HEK293T (cell line): Measurements from ENCODE around the gene SUSD6.

ENCODE experiments used
- CTCF ChIA-PET: fragments of 350-600 bp; formaldehyde crosslinking; extraction: SDS; loops from one replicate; lab custom pipeline; 2021; ENCODE audit warnings: antibody characterized with exemption, inconsistent platforms; lab: Yijun Ruan, JAX
- POLR2A ChIA-PET: fragments of 350-600 bp; formaldehyde crosslinking; extraction: SDS; loops from one replicate; lab custom pipeline; 2020; ENCODE audit warnings: antibody characterized with exemption, inconsistent platforms; lab: Yijun Ruan, JAX
- DNase-seq: peaks from one replicate; pipeline ENCODE4 v3.0.0; 2012; ENCODE audit warnings: mixed read lengths; ENCODE audit errors: extremely low spot score
- ARNT ChIP-seq: fragments of 450-650 bp; IDR thresholded peaks from 2 replicates; pipeline ENCODE4 v1.6.1; 2017; ENCODE audit warnings: mild to moderate bottlenecking
- BHLHE40 ChIP-seq: fragments of 450-650 bp; IDR thresholded peaks from 2 replicates; pipeline ENCODE4 v1.6.1; 2016; ENCODE audit warnings: mild to moderate bottlenecking, moderate library complexity, borderline replicate concordance
- CTBP1 ChIP-seq: fragments of 450-650 bp; IDR thresholded peaks from 2 replicates; pipeline ENCODE4 v1.6.1; 2016; ENCODE audit warnings: borderline replicate concordance
- ELF4 ChIP-seq: fragments of 450-650 bp; IDR thresholded peaks from 2 replicates; pipeline ENCODE4 v1.6.1; 2017; ENCODE audit warnings: antibody characterized with exemption
- FOXA1 ChIP-seq: fragments of 450-650 bp; IDR thresholded peaks from 2 replicates; pipeline ENCODE4 v1.6.1; 2016; ENCODE audit warnings: mild to moderate bottlenecking
- FOXK2 ChIP-seq: fragments of 450-650 bp; IDR thresholded peaks from 2 replicates; pipeline ENCODE4 v1.6.1; 2016; ENCODE audit warnings: mild to moderate bottlenecking
- FOXM1 ChIP-seq: fragments of 450-650 bp; IDR thresholded peaks from 2 replicates; pipeline ENCODE4 v1.6.1; 2017; ENCODE audit warnings: mild to moderate bottlenecking, borderline replicate concordance
- HDGF ChIP-seq: fragments of 450-650 bp; IDR thresholded peaks from 2 replicates; pipeline ENCODE4 v1.6.1; 2017; ENCODE audit warnings: antibody characterized with exemption, borderline replicate concordance
- L3MBTL2 ChIP-seq: fragments of 450-650 bp; conservative IDR thresholded peaks from 2 replicates; pipeline ENCODE4 v1.6.1; 2016; ENCODE audit warnings: mild to moderate bottlenecking
- LEF1 ChIP-seq: fragments of 450-650 bp; IDR thresholded peaks from 2 replicates; pipeline ENCODE4 v1.6.1; 2017; ENCODE audit warnings: mild to moderate bottlenecking, borderline replicate concordance
- NFRKB ChIP-seq: fragments of 450-650 bp; IDR thresholded peaks from 2 replicates; pipeline ENCODE4 v1.6.1; 2016; ENCODE audit warnings: mild to moderate bottlenecking, moderate library complexity
- PKNOX1 ChIP-seq: fragments of 450-650 bp; IDR thresholded peaks from 2 replicates; pipeline ENCODE4 v1.6.1; 2016
- SP1 ChIP-seq: fragments of 450-650 bp; IDR thresholded peaks from 2 replicates; pipeline ENCODE4 v1.6.1; 2017
- SUZ12 ChIP-seq: fragments of 450-650 bp; IDR thresholded peaks from 2 replicates; pipeline ENCODE4 v1.6.1; 2016; ENCODE audit warnings: mild to moderate bottlenecking
- TARDBP ChIP-seq: fragments of 450-650 bp; IDR thresholded peaks from 2 replicates; pipeline ENCODE4 v1.6.1; 2016
- ZNF384 ChIP-seq: fragments of 450-650 bp; IDR thresholded peaks from 2 replicates; pipeline ENCODE4 v1.6.1; 2016

The SUSD6 gene

GRCh38 chr14:69615496-69616407, 4.4 kb downstream of the SUSD6 start:
- ChIA-PET CTCF (interaction anchor here (0.7 to 0.9 kb wide), 2 partner anchors 10 to 12 kb away, joined by 4 to 5 read pairs; no protein-coding TSS in a partner anchor), POLR2A (no interaction called here)
- no peak for DNase-seq
- TF ChIP-seq LEF1 (no peak), ARNT (no peak), FOXA1 (no peak), BHLHE40 (no peak), ELF4 (no peak), SUZ12 (no peak), TARDBP (no peak), L3MBTL2 (no peak), NFRKB (no peak), FOXM1 (no peak), ZNF384 (no peak), PKNOX1 (no peak), SP1 (no peak), HDGF (no peak), CTBP1 (no peak), FOXK2 (no peak)

- ChIA-PET CTCF (interaction anchor here (0.7 to 0.9 kb wide), 2 partner anchors 9 to 12 kb away, joined by 4 to 5 read pairs; no protein-coding TSS in a partner anchor), POLR2A (no interaction called here)
- no peak for TF ChIP-seq ZNF384
- no peak for TF ChIP-seq ARNT
- no peak for TF ChIP-seq PKNOX1
- TF ChIP-seq HDGF, result no peak
- TF ChIP-seq LEF1, result no peak
- no peak for TF ChIP-seq FOXK2
- no peak for TF ChIP-seq FOXM1
- DNase-seq, result no peak
Observed at GRCh38 chr14:69616408-69616773, 5.0 kb downstream of the SUSD6 start.

GRCh38 chr14:69617796-69618195, 6.4 kb downstream of the SUSD6 start:
- POLR2A ChIA-PET, result no interaction called here
- CTCF ChIA-PET, result no interaction called here
- TF ChIP-seq BHLHE40 (no peak), CTBP1 (no peak)
- no peak for DNase-seq

GRCh38 chr14:69619012-69619411, 7.6 kb downstream of the SUSD6 start:
- no peak for DNase-seq
- POLR2A ChIA-PET, result no interaction called here
- TF ChIP-seq HDGF (no peak), FOXA1 (no peak), LEF1 (no peak), ARNT (no peak), SP1 (no peak), ELF4 (no peak), TARDBP (no peak), NFRKB (no peak), SUZ12 (no peak), PKNOX1 (no peak), FOXM1 (no peak), BHLHE40 (no peak), L3MBTL2 (no peak), FOXK2 (no peak), CTBP1 (no peak), ZNF384 (no peak)
- CTCF ChIA-PET, result no interaction called here

GRCh38 chr14:69620211-69620611, 8.8 kb downstream of the SUSD6 start:
- no peak for TF ChIP-seq ARNT
- TF ChIP-seq BHLHE40, result no peak
- no peak for TF ChIP-seq FOXA1
- no peak for TF ChIP-seq SUZ12
- no peak for TF ChIP-seq SP1
- TF ChIP-seq HDGF, result no peak
- DNase-seq, result no peak
- ChIA-PET CTCF (no interaction called here), POLR2A (no interaction called here)

DNA sequence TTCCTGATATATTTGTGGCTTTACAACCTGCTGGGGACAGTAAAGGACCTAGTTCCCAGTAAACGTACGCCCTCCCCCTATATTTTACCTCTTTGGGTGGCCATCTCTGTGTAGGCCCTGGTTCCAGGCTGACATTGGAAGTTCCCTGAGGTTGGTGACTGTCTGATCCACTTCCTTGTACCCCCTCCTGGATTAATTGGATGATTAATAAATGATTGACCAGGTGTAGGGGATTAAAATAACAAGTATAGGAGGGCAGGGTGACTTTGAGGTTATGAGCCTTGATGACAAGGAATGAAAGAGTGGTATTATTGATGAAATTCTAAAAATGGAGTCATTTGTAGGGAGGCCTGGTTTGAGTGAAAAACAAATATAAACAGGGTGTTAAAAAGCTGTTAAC, 9.6 kb downstream of the SUSD6 start:
- DNase-seq, result no peak
- CTCF ChIA-PET, result no interaction called here
- TF ChIP-seq FOXM1, result no peak
- POLR2A ChIA-PET, result no interaction called here
